Prostate gland (tissue), 2 donors: Measurements from ENCODE around the gene SLC13A4.

Source experiments
- POLR2AphosphoS5 ChIP-seq: sonication (generic); formaldehyde crosslinking; IDR thresholded peaks from one replicate; pipeline ENCODE4 v1.6.1; 2017; ENCODE audit warnings: antibody characterized with exemption
- TF ChIP-seq, protein P1 (sequence below), 4 experiments: fragments of 200-600 bp in 2 of 4; fragments of 450-650 bp in 2 of 4; sonication (generic) in 2 of 4; IDR thresholded peaks; 1 replicate in 3 of 4; 2 replicates in 1 of 4; pipeline ENCODE4 v1.5.1; 2016 to 2019; ENCODE audit warnings: antibody characterized with exemption in 4 of 4, mild to moderate bottlenecking in 2 of 4, moderate library complexity in 2 of 4

DNA sequence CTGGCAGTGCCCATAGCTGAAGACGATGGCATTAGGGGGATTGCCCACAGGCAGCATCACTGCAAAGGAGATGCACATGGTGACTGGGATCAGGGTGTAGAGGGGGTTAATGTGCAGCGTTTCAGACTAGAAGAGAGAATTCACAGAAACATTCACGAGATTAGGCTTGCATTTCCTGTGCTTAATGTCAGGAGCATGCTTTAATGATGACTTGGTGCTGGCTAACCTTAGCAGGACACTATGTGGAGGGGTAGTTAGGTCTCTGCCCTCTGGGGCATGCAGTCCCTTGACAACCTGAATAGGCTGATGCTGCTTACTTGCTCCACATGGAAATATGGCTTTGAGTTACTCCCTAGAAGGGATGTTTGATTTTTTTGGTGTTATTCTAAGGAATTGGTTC is 43.9 kb downstream of the SLC13A4 start:
- TF ChIP-seq, protein P1, sequence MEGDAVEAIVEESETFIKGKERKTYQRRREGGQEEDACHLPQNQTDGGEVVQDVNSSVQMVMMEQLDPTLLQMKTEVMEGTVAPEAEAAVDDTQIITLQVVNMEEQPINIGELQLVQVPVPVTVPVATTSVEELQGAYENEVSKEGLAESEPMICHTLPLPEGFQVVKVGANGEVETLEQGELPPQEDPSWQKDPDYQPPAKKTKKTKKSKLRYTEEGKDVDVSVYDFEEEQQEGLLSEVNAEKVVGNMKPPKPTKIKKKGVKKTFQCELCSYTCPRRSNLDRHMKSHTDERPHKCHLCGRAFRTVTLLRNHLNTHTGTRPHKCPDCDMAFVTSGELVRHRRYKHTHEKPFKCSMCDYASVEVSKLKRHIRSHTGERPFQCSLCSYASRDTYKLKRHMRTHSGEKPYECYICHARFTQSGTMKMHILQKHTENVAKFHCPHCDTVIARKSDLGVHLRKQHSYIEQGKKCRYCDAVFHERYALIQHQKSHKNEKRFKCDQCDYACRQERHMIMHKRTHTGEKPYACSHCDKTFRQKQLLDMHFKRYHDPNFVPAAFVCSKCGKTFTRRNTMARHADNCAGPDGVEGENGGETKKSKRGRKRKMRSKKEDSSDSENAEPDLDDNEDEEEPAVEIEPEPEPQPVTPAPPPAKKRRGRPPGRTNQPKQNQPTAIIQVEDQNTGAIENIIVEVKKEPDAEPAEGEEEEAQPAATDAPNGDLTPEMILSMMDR (IDR thresholded peaks at IDR 0.05) = no peak
- no peak for TF ChIP-seq POLR2AphosphoS5
